Endothelial cell of umbilical vein (primary cell): ENCODE measurements around the gene TNN. TPM values are rescaled to one million over a fixed set of nuclear protein-coding genes. Genes with fewer than 3 reads are reported as not detected.

ENCODE experiments used
- BruUV-seq: library from RNA; stranded (reverse); fragments of 400-500 nt; replicated peaks from 2 replicates; lab custom pipeline; 2021; lab: Mats Ljungman, UMichigan
- CTCF ChIA-PET: fragments of 300-600, 350-600 bp; sonication (Branson Sonifier 250); formaldehyde crosslinking; loops from one replicate; lab custom pipeline; 2021; ENCODE audit warnings: antibody characterized with exemption, inconsistent platforms; lab: Charles Lee
- POLR2A ChIA-PET: fragments of 300-600, 350-600 bp; sonication (Branson Sonifier 250); formaldehyde crosslinking; loops from one replicate; lab custom pipeline; 2021; ENCODE audit warnings: antibody characterized with exemption, inconsistent platforms; lab: Charles Lee
- DNase-seq: peaks from one replicate; pipeline ENCODE4 v3.0.0-alpha.2; 2011; ENCODE audit warnings: low read depth, low spot score
- FAIRE-seq: peaks from 2 replicates; lab custom pipeline; 2011; peaks lifted over from hg19 to GRCh38; lab: Jason Lieb, UNC
- H2AFZ ChIP-seq: 2 replicates; pipeline ENCODE4 v1.6.0; 2012; ENCODE audit warnings: low read depth, low read length, control low read depth, inconsistent platforms
- H3K27ac ChIP-seq: 2 replicates; pipeline ENCODE4 v1.5.1; 2011; ENCODE audit warnings: low read depth, mild to moderate bottlenecking, control low read depth, low read length, moderate library complexity; ENCODE audit not compliant: insufficient read depth
- H3K27me3 ChIP-seq, 2 experiments: 2 replicates each; pipeline versions ENCODE4 v1.6.0 to v1.6.1; 2011; ENCODE audit warnings: low read length in 2 of 2, mixed read lengths in 1 of 2; ENCODE audit not compliant: control insufficient read depth in 2 of 2, insufficient read depth in 2 of 2
- H3K36me3 ChIP-seq, 2 experiments: 2 replicates in 1 of 2; 3 replicates in 1 of 2; pipeline ENCODE4 v1.5.1; 2011; ENCODE audit warnings: low read length in 2 of 2, mild to moderate bottlenecking in 1 of 2, moderate library complexity in 1 of 2; ENCODE audit not compliant: control insufficient read depth in 2 of 2, insufficient read depth in 2 of 2; ENCODE audit errors: extremely low read depth in 1 of 2
- H3K4me1 ChIP-seq: 3 replicates; pipeline ENCODE4 v1.5.1; 2011; ENCODE audit warnings: mild to moderate bottlenecking, low read length; ENCODE audit not compliant: control insufficient read depth, insufficient read depth; ENCODE audit errors: extremely low read depth
- H3K4me2 ChIP-seq: 2 replicates; pipeline ENCODE4 v1.6.1; 2011; ENCODE audit warnings: low read length, control low read depth, mixed read lengths; ENCODE audit not compliant: insufficient read depth
- H3K4me3 ChIP-seq, 3 experiments: fragments of 200-600 bp in 1 of 3; sonication (generic), shearing (Covaris generic) in 1 of 3; replicated peaks in 1 of 3; 2 replicates each; pipeline ENCODE4 v1.5.1; 2011 to 2016; ENCODE audit warnings: control low read depth in 3 of 3, low read length in 3 of 3, mild to moderate bottlenecking in 2 of 3, inconsistent platforms in 1 of 3, low read depth in 1 of 3, moderate library complexity in 1 of 3; ENCODE audit not compliant: insufficient read depth in 1 of 3
- H3K79me2 ChIP-seq: 2 replicates; pipeline ENCODE4 v1.6.0; 2012; ENCODE audit warnings: low read length, inconsistent platforms; ENCODE audit not compliant: control insufficient read depth, insufficient read depth
- H3K9ac ChIP-seq: replicated peaks from 2 replicates; pipeline ENCODE3; 2011; ENCODE audit warnings: low read length, control low read depth; ENCODE audit not compliant: insufficient read depth; ENCODE audit errors: extremely low read depth
- H3K9me1 ChIP-seq: replicated peaks from 3 replicates; pipeline ENCODE4 v1.6.0; 2011; ENCODE audit warnings: mild to moderate bottlenecking, low read length; ENCODE audit not compliant: control insufficient read depth, insufficient read depth; ENCODE audit errors: extremely low read depth
- H3K9me3 ChIP-seq: replicated peaks from 2 replicates; pipeline ENCODE4 v1.5.1; 2012; ENCODE audit warnings: low read length, inconsistent platforms; ENCODE audit not compliant: control insufficient read depth, insufficient read depth
- H4K20me1 ChIP-seq: replicated peaks from 2 replicates; pipeline ENCODE3; 2011; ENCODE audit warnings: mild to moderate bottlenecking, low read length; ENCODE audit not compliant: control insufficient read depth, insufficient read depth; ENCODE audit errors: extremely low read depth
- CTCF ChIP-seq, 2 donors: IDR thresholded peaks; 1 replicate in 1 of 2; 2 replicates in 1 of 2; pipeline ENCODE4 v1.5.1; 2011; ENCODE audit warnings: low read length in 2 of 2, mild to moderate bottlenecking in 2 of 2, moderate library complexity in 2 of 2, control low read depth in 1 of 2, inconsistent platforms in 1 of 2, low read depth in 1 of 2; ENCODE audit not compliant: insufficient read depth in 1 of 2; ENCODE audit errors: extremely low read depth in 1 of 2
- MAX ChIP-seq: IDR thresholded peaks from 2 replicates; pipeline ENCODE4 v1.6.1; 2011; ENCODE audit not compliant: insufficient read depth, insufficient read length
- dilution Hi-C: fragments of 300-500 bp; cut with MboI; formaldehyde crosslinking; loops from one replicate; pipeline ENCODE4 v1.15.0; 2019; ENCODE audit warnings: low sequenced_read_pairs; ENCODE audit not compliant: extremely low pct_ligation_motif_present
- intact Hi-C: fragments of 100-400 bp; cut with micrococcal nuclease; formaldehyde crosslinking; loops from one replicate; pipeline ENCODE4 v1.10.0; 2022
- polyA plus RNA-seq, 4 experiments: library from polyadenylated mRNA; depleted of rRNA in 3 of 4; stranded (reverse) in 3 of 4; unstranded in 1 of 4; fragments of >200 nt; gene quantifications; 2 replicates each; pipeline versions ENCODE4 v1.2.1 to v1.2.3, GENCODE V29; 2011 to 2012; ENCODE audit warnings: missing spikeins in 1 of 4
- total RNA-seq: library from RNA; stranded (reverse); gene quantifications from 2 replicates; pipeline ENCODE4 v1.2.3, GENCODE V29; 2021

The TNN gene
- total and polyA plus RNA-seq, 2 donors (not counting 3 experiments of a cell fraction or from before 2014, with no cell fraction given), result not detected

- dilution Hi-C loops, result no loop called here
- peak overlapping the region; percentile 99 for H3K27ac ChIP-seq
Measured at GRCh38 chr1:175168782-175169181, 101.1 kb downstream of the TNN start.

More at GRCh38 chr1:175168782-175169181, 101.1 kb downstream of the TNN start:
- ChIA-PET POLR2A (no interaction called here), CTCF (interaction anchor here (0.6 to 4.5 kb wide), 15 partner anchors 11 to 150 kb away, joined by 3 to 41 read pairs (median 5); partner anchors contain the start of gene KIAA0040)
- DNase-seq, result no peak
- TF ChIP-seq CTCF (IDR thresholded peaks at IDR 0.05; ENCODE audit: extremely low read depth in 1 of 2, insufficient read depth in 1 of 2, low read depth in 1 of 2, low read length in 2 of 2), result peak; percentile 6 to 8
- no peak for TF ChIP-seq MAX
- Histone ChIP-seq H2AFZ (peak overlapping the region; percentile 4), H3K9me3 (no peaks in the 10 kb centered on the region), H4K20me1 (no peaks in the 10 kb centered on the region), H3K36me3 (no peaks in the 10 kb centered on the region), H3K79me2 (no peaks in the 10 kb centered on the region), H3K27me3 (no peaks in the 10 kb centered on the region), H3K4me1 (peaks cover 32% of the 10 kb centered on the region), H3K4me3 (peak overlapping the region in 1 of 3 experiments; percentile 40), H3K9ac (peak overlapping the region; percentile 81), H3K4me2 (peak overlapping the region; percentile 92), H3K9me1 (no peaks in the 10 kb centered on the region)
- intact Hi-C loops, result loop anchor here (1.0 kb wide), 8 partner anchors 13 to 346 kb away; partner anchors contain the start of gene KIAA0040
- BruUV-seq, result no TSS peak
- peak; percentile 69 for FAIRE-seq
